Subcutaneous adipose tissue (tissue), 4 donors: ENCODE measurements around the gene C1QBP. TPM values are rescaled to one million over a fixed set of nuclear protein-coding genes. Genes with fewer than 3 reads are reported as not detected.

Experiments
- total RNA-seq, 4 donors: library from RNA; depleted of rRNA; stranded (reverse); fragments of >200 nt; gene quantifications; one replicate each; pipeline ENCODE4 v1.1.0, GENCODE V29; 2016
- TF ChIP-seq, protein P1 (sequence below): fragments of 450-650 bp; IDR thresholded peaks from one replicate; pipeline ENCODE4 v1.5.1; 2016; ENCODE audit warnings: low read depth, mild to moderate bottlenecking, control low read depth, antibody characterized with exemption, moderate library complexity

Gene C1QBP
- 10 to 100 TPM; 54.4 to 85.3 (median 73.3) TPM for total RNA-seq

DNA sequence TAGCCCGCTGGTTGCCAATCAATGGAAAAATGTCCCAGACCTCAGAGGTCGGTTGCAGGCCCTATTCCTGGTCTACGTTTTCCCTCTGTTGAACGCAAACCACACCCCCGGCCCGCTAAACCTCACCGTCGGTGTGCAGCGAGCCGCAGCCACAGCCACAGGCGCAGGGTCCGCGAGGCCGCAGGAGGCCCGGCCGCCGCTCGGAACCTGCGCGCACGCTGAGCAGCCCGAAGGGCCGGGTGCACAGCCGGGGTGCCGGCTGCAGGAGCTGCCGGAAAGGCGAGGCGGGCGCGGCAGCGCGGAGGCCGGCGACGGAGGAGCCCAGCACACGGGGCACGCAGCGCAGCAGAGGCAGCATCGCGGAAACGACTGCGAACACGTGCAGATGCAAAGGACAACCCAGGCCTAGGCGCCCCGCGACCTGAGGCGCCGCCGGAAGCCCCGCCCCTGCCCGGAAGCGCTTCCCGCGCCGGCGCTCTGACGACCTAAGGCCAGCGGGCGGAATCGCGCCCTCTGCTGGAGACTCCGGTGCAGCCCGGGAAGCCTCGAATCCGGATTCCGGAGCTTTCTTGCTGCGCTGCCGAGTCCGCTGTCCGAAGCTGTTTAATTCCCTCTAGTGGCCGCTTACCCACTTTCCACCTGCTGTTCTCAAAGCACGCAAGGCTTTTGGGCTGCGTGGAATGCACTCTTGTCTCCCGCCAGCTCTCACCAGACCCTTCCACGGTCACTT lies at the start of gene C1QBP:
TSS of gene C1QBP (minus strand) at position 440 of the 730 bp plus-strand sequence. CDS start at position 358, 82 bp downstream.
- TF ChIP-seq, protein P1, sequence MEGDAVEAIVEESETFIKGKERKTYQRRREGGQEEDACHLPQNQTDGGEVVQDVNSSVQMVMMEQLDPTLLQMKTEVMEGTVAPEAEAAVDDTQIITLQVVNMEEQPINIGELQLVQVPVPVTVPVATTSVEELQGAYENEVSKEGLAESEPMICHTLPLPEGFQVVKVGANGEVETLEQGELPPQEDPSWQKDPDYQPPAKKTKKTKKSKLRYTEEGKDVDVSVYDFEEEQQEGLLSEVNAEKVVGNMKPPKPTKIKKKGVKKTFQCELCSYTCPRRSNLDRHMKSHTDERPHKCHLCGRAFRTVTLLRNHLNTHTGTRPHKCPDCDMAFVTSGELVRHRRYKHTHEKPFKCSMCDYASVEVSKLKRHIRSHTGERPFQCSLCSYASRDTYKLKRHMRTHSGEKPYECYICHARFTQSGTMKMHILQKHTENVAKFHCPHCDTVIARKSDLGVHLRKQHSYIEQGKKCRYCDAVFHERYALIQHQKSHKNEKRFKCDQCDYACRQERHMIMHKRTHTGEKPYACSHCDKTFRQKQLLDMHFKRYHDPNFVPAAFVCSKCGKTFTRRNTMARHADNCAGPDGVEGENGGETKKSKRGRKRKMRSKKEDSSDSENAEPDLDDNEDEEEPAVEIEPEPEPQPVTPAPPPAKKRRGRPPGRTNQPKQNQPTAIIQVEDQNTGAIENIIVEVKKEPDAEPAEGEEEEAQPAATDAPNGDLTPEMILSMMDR, result no peak

DNA sequence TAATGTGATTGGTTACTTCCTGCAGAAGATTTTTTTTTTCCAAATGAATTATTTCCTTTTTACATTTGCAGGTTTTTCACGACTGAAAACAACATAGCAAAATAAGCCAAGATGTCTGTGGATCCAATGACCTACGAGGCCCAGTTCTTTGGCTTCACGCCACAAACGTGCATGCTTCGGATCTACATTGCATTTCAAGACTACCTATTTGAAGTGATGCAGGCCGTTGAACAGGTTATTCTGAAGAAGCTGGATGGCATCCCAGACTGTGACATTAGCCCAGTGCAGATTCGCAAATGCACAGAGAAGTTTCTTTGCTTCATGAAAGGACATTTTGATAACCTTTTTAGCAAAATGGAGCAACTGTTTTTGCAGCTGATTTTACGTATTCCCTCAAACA lies 49.8 kb upstream of the C1QBP start:
- TF ChIP-seq, protein P1, result no peak

- TF ChIP-seq, protein P1, result no peak
Measured at GRCh38 chr17:5486206-5487124, 47.5 kb upstream of the C1QBP start, which contains the start of gene MIS12. MIS12 (plus strand) TSS chr17:5486566; CDS start chr17:5488863, 2,297 bp downstream.

GRCh38 chr17:5485270-5486205 lies 46.6 kb upstream of the C1QBP start, which contains the start of gene DERL2:
DERL2 (minus strand) TSS chr17:5486178; CDS start chr17:5486161, 17 bp downstream.
- TF ChIP-seq, protein P1, result no peak

DNA sequence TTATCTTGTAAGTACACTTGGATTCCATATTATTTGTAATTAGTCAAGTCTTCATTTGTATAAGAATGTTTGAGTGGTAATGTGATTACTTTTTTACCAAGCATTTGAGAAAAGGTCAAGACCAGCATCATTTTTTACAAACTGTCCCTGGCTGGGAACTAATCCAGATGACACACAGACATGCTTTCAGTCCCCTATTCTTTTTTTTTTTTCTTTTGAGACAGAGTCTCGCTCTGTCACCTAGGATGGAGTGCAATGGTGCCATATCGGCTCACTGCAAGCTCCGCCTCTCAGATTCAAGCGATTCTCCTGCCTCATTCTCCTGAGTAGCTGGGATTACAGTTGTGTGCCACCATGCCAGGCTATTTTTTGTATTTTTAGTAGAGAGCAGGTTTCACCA lies 42.5 kb upstream of the C1QBP start:
- TF ChIP-seq, protein P1, result no peak

DNA sequence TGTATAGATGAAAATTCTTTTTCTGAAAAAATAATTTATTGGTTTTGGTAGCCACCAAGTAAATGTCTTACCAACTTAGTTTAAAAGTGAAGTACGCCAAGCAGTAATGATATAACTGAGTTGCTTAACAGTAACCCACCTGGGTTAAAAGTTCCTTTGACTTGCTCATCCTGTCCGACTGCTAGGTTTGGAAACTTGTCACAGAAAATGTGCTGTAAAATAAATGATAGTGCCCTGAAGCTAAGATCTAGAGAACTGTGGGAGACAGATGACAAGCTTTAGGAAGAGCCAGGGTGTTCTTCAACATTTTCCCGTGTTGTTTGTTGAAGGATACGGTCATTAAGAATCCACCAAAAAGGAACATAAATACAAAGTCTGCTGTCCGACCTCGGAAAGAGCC lies 42.0 kb upstream of the C1QBP start:
- TF ChIP-seq, protein P1, result no peak
